ENCODE data around the gene ADAMTS12. TPM values are rescaled to one million over a fixed set of nuclear protein-coding genes. Genes with fewer than 3 reads are reported as not detected.

Gene ADAMTS12
- polyA plus RNA-seq, 3 donors: not detected

DNA sequence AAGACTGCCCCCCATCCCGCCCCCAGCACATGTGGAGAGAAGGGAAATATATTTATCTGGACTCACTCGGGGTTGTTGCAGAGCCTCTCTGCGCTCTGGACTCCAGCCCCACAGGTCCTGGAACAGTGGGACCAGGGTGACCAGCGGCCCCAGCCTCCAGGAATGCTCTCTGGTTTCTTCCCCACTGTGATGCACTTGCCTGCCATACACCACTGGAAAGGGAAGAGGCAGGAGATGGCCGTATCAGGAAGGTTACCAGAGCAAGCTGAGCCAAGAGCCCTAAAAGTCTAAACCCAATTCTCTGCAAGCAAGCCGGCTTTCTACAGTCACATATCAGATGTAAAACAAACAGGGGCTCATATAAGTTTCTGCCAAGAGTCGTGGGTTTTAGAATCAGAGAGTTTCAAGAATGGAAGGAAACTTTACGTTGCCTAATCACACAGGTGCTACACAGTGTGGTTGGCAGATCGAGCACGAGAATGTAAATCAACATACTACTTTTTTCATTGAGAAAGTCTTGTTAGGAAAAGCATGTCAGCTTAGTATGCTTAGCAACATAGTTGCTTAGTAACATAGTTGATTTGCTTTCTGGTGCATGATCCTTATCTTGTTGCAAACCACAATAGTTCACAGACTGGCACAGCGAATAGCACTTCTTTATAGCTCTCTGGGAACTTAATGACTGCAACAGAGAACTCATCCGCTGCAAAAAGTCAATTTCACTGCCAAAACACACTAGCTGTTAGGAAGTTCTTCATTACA is 249.9 kb downstream of the ADAMTS12 start:
- no peak overlapping the region for H3K4me2 ChIP-seq (replicated peaks; ENCODE audit: extremely low read depth, low read length, poor library complexity, severe bottlenecking)
- no peak overlapping the region for H3K27ac ChIP-seq (ENCODE audit: low read depth in 1 of 2, low read length in 2 of 2)
- H3K36me3 ChIP-seq (replicated peaks in 1 of 2; ENCODE audit: control insufficient read depth in 1 of 2, insufficient read depth in 2 of 2, low read length in 2 of 2): no peaks in the 10 kb centered on the region
- no peak overlapping the region for H3K4me3 Mint-ChIP-seq
- TF ChIP-seq, protein P1, sequence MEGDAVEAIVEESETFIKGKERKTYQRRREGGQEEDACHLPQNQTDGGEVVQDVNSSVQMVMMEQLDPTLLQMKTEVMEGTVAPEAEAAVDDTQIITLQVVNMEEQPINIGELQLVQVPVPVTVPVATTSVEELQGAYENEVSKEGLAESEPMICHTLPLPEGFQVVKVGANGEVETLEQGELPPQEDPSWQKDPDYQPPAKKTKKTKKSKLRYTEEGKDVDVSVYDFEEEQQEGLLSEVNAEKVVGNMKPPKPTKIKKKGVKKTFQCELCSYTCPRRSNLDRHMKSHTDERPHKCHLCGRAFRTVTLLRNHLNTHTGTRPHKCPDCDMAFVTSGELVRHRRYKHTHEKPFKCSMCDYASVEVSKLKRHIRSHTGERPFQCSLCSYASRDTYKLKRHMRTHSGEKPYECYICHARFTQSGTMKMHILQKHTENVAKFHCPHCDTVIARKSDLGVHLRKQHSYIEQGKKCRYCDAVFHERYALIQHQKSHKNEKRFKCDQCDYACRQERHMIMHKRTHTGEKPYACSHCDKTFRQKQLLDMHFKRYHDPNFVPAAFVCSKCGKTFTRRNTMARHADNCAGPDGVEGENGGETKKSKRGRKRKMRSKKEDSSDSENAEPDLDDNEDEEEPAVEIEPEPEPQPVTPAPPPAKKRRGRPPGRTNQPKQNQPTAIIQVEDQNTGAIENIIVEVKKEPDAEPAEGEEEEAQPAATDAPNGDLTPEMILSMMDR (IDR thresholded peaks at IDR 0.05): no peak
- H3K27ac Mint-ChIP-seq: peak overlapping the region in 1 of 7 donors; percentile 46
- H3K9me3 ChIP-seq (replicated peaks in 1 of 2; ENCODE audit: control insufficient read depth in 1 of 2, insufficient read depth in 1 of 2, low read length in 2 of 2): no peaks in the 10 kb centered on the region
- H3K4me3 ChIP-seq (replicated peaks in 1 of 3; ENCODE audit: low read depth in 2 of 3, low read length in 3 of 3): no peak overlapping the region
- no peaks in the 10 kb centered on the region for H4K20me1 ChIP-seq (ENCODE audit: insufficient read depth, low read length)
- H3K4me1 ChIP-seq (ENCODE audit: control insufficient read depth in 1 of 2, insufficient read depth in 2 of 2, low read length in 2 of 2): no peaks in the 10 kb centered on the region
- H2AFZ ChIP-seq (ENCODE audit: insufficient read depth, low read depth, low read length, poor library complexity, severe bottlenecking): no peak overlapping the region
- WGBS (ENCODE audit: insufficient coverage): no CpG with 5 or more reads among the region's 12 CpGs
- H3K79me2 ChIP-seq (ENCODE audit: insufficient read depth, low read length): no peaks in the 10 kb centered on the region
- H3K9me3 Mint-ChIP-seq: peaks cover 3 to 10% (median 6%) of the 10 kb centered on the region in 7 donors
- H3K27me3 Mint-ChIP-seq (ENCODE audit: low read depth in 3 of 3): peaks cover 0 to 3% (median 0%) of the 10 kb centered on the region in 3 donors
- intact Hi-C loops (cut with micrococcal nuclease): no loop called here
- H3K36me3 Mint-ChIP-seq: no peaks in the 10 kb centered on the region
- DNase-seq: no peak
- no peaks in the 10 kb centered on the region for H3K27me3 ChIP-seq (ENCODE audit: control insufficient read depth in 2 of 2, insufficient read depth in 2 of 2, low read length in 2 of 2)
- no peaks in the 10 kb centered on the region for H3K4me1 Mint-ChIP-seq
- H3K9ac ChIP-seq (ENCODE audit: insufficient read depth, low read length, poor library complexity, severe bottlenecking): no peak overlapping the region

DNA sequence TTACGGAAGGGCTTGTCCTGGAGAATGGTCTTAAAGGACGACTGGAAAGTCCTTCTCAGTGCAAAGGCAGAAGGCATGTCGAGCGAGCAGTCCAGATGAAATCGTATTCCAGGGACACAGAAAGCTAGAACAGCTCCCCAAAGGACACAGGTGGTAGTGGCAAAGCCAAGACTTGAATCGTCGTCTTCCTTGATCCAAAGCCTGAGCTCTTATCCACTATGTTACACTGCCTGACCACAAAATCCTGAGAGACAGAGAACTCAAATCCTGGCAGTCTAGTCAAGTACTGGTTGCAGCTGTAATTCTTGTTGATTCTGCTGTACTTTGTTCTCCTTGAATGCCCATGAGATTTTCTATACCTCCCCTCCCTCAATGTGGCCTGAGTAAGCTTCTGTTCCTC is 252.3 kb downstream of the ADAMTS12 start:
- TF ChIP-seq, protein P1 (IDR thresholded peaks at IDR 0.05): no peak
- no peaks in the 10 kb centered on the region for H3K4me1 ChIP-seq (ENCODE audit: control insufficient read depth in 1 of 2, insufficient read depth in 2 of 2, low read length in 2 of 2)
- intact Hi-C loops (cut with micrococcal nuclease): no loop called here
- no peak overlapping the region for H3K4me2 ChIP-seq (replicated peaks; ENCODE audit: extremely low read depth, low read length, poor library complexity, severe bottlenecking)
- H3K27me3 Mint-ChIP-seq (ENCODE audit: low read depth in 3 of 3): peaks cover 0 to 3% (median 1%) of the 10 kb centered on the region in 3 donors
- DNase-seq: no peak
- H3K9me3 ChIP-seq (replicated peaks in 1 of 2; ENCODE audit: control insufficient read depth in 1 of 2, insufficient read depth in 1 of 2, low read length in 2 of 2): no peaks in the 10 kb centered on the region
- no peaks in the 10 kb centered on the region for H3K4me1 Mint-ChIP-seq
- no peak overlapping the region for H3K4me3 Mint-ChIP-seq
- 80% methylated on average over 6 of the region's 7 CpGs for WGBS (ENCODE audit: insufficient coverage)
- H3K27me3 ChIP-seq (ENCODE audit: control insufficient read depth in 2 of 2, insufficient read depth in 2 of 2, low read length in 2 of 2): no peaks in the 10 kb centered on the region
- H3K9me3 Mint-ChIP-seq: peaks cover 0 to 8% (median 6%) of the 10 kb centered on the region in 7 donors
- H4K20me1 ChIP-seq (ENCODE audit: insufficient read depth, low read length): no peaks in the 10 kb centered on the region
- no peak overlapping the region for H3K9ac ChIP-seq (ENCODE audit: insufficient read depth, low read length, poor library complexity, severe bottlenecking)
- H3K27ac ChIP-seq (ENCODE audit: low read depth in 1 of 2, low read length in 2 of 2): no peak overlapping the region
- no peak overlapping the region for H2AFZ ChIP-seq (ENCODE audit: insufficient read depth, low read depth, low read length, poor library complexity, severe bottlenecking)
- H3K36me3 ChIP-seq (replicated peaks in 1 of 2; ENCODE audit: control insufficient read depth in 1 of 2, insufficient read depth in 2 of 2, low read length in 2 of 2): no peaks in the 10 kb centered on the region
- H3K4me3 ChIP-seq (replicated peaks in 1 of 3; ENCODE audit: low read depth in 2 of 3, low read length in 3 of 3): no peak overlapping the region
- H3K36me3 Mint-ChIP-seq: no peaks in the 10 kb centered on the region
- no peak overlapping the region for H3K27ac Mint-ChIP-seq
- H3K79me2 ChIP-seq (ENCODE audit: insufficient read depth, low read length): no peaks in the 10 kb centered on the region

Data from CD14-positive monocyte (primary cell).